PC-3 (cell line): ENCODE data around the gene YJU2. TPM values are rescaled to one million over a fixed set of nuclear protein-coding genes. Genes with fewer than 3 reads are reported as not detected.

Experiments
- ATAC-seq: fragments of 200-7000 bp; cut with Tn5 transposase; 2 replicates; pipeline ENCODE4 v1.9.1; 2020; ENCODE audit warnings: mild to moderate bottlenecking, moderate library complexity
- BruUV-seq: library from RNA; stranded (reverse); fragments of 400-500 nt; replicated peaks from 2 replicates; lab custom pipeline; 2021; lab: Mats Ljungman, UMichigan
- CTCF ChIA-PET: fragments of 300-600 bp; sonication (Branson Sonifier 250); formaldehyde crosslinking; loops from one replicate; lab custom pipeline; 2022; ENCODE audit warnings: antibody characterized with exemption; lab: Charles Lee
- POLR2A ChIA-PET: fragments of 300-600 bp; sonication (Branson Sonifier 250); formaldehyde crosslinking; loops from one replicate; lab custom pipeline; 2022; ENCODE audit warnings: antibody characterized with exemption; ENCODE audit not compliant: unreplicated experiment; lab: Charles Lee
- DNase-seq: peaks from one replicate; pipeline ENCODE4 v3.0.0-alpha.2; 2015
- H2AFZ ChIP-seq: fragments of 300-600 bp; sonication (generic); 2 replicates; pipeline ENCODE4 v1.6.0; 2016; ENCODE audit warnings: antibody characterized with exemption, low read length
- H3F3A ChIP-seq: fragments of 300-600 bp; sonication (generic); one replicate; pipeline ENCODE4 v1.6.0; 2017; ENCODE audit warnings: antibody characterized with exemption, low read length, control low read depth, mild to moderate bottlenecking; ENCODE audit not compliant: unreplicated experiment
- H3K27ac ChIP-seq: fragments of 300-600 bp; sonication (generic); 2 replicates; pipeline ENCODE4 v1.5.1; 2016; ENCODE audit warnings: mild to moderate bottlenecking, low read length
- H3K27me3 ChIP-seq: fragments of 300-600 bp; sonication (generic); 2 replicates; pipeline ENCODE4 v1.6.1; 2016; ENCODE audit warnings: low read length, mixed read lengths
- H3K36me3 ChIP-seq: fragments of 300-600 bp; sonication (generic); 2 replicates; pipeline ENCODE4 v1.6.1; 2016; ENCODE audit warnings: low read depth, mixed run types, low read length, mixed read lengths
- H3K4me1 ChIP-seq: fragments of 300-600 bp; sonication (generic); 2 replicates; pipeline ENCODE4 v1.5.1; 2016; ENCODE audit warnings: low read length; ENCODE audit not compliant: insufficient read depth
- H3K4me2 ChIP-seq: fragments of 300-600 bp; sonication (generic); 2 replicates; pipeline ENCODE4 v1.6.0; 2016; ENCODE audit warnings: low read length
- H3K4me3 ChIP-seq: fragments of 300-600 bp; sonication (generic); 2 replicates; pipeline ENCODE4 v1.5.1; 2016; ENCODE audit warnings: mild to moderate bottlenecking, low read length, mixed read lengths
- H3K79me2 ChIP-seq: fragments of 300-600 bp; sonication (generic); 2 replicates; pipeline ENCODE4 v1.6.1; 2017; ENCODE audit warnings: low read length, mixed read lengths
- H3K9ac ChIP-seq: fragments of 300-600 bp; sonication (generic); 2 replicates; pipeline ENCODE4 v1.6.0; 2016; ENCODE audit warnings: mild to moderate bottlenecking, low read length
- H3K9me2 ChIP-seq: fragments of 300-600 bp; sonication (generic); replicated peaks from 2 replicates; pipeline ENCODE4 v1.6.1; 2016; ENCODE audit warnings: mixed run types, low read length, mixed read lengths
- H3K9me3 ChIP-seq: fragments of 300-600 bp; sonication (generic); 2 replicates; pipeline ENCODE4 v1.6.1; 2016; ENCODE audit warnings: low read length, mixed read lengths
- H4K20me1 ChIP-seq: fragments of 300-600 bp; sonication (generic); 2 replicates; pipeline ENCODE4 v1.6.1; 2016; ENCODE audit warnings: low read length, mixed read lengths
- EZH2 ChIP-seq: fragments of 300-600 bp; sonication (generic); IDR thresholded peaks from one replicate; pipeline ENCODE4 v1.6.1; 2017; ENCODE audit warnings: antibody characterized with exemption, mild to moderate bottlenecking, low read length; ENCODE audit not compliant: unreplicated experiment
- EZH2phosphoT487 ChIP-seq: fragments of 300-600 bp; sonication (generic); IDR thresholded peaks from 2 replicates; pipeline ENCODE4 v1.6.1; 2018; ENCODE audit warnings: mild to moderate bottlenecking, antibody characterized with exemption, low read length, borderline replicate concordance
- intact Hi-C: fragments of 100-400 bp; cut with micrococcal nuclease; formaldehyde crosslinking; loops from 2 replicates; pipeline ENCODE4 v1.9.0; 2023
- total RNA-seq: library from RNA; depleted of rRNA; stranded (reverse); fragments of >200 nt; gene quantifications from 2 replicates; pipeline ENCODE4 v1.2.3, GENCODE V29; 2014
- TF ChIP-seq, protein P1 (sequence below): fragments of 300-600 bp; sonication (generic); conservative IDR thresholded peaks from 2 replicates; pipeline ENCODE4 v1.5.1; 2017; ENCODE audit warnings: antibody characterized with exemption, low read depth, mild to moderate bottlenecking, low read length

Gene YJU2
- total RNA-seq, 1 experiment from 2014 or later, result 33.1 TPM

DNA sequence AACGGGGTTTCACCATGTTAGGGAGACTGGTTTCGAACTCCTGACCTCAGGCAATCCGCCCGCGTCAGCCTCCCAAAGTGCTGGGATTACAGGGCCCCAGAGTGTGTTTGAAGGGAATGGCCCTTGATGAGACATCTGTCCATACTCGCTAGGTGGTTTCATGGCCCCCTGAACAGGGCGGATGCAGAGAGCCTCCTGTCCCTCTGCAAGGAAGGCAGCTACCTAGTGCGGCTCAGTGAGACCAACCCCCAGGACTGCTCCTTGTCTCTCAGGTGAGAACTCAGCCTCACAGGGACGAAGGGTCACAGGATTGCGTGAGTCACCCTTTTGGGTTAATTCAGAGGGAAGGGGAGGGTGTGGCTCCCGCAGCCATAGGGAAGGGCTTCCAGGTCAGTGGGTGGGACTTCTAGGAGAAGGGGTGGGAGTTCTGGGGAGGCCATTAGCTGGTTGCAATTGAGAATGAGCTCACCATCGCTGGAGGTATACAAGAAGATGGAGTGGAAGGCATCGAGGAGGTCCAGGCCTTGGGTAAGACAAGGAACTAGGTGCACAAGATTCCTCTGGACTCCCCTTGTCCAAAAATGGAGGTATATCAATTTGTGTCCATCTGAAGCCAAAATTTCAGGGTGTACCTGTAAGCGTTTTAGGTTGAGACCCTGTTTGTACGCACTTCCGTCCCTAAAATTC lies 41.4 kb downstream of the YJU2 start:
- Histone ChIP-seq H3K27me3 (no peaks in the 10 kb centered on the region), H3K9me3 (no peaks in the 10 kb centered on the region), H2AFZ (no peak overlapping the region), H3K9me2 (no peaks in the 10 kb centered on the region), H3K36me3 (no peaks in the 10 kb centered on the region), H3K27ac (no peak overlapping the region), H3K4me1 (no peaks in the 10 kb centered on the region), H3K79me2 (no peaks in the 10 kb centered on the region), H4K20me1 (no peaks in the 10 kb centered on the region), H3K4me3 (no peak overlapping the region), H3K4me2 (no peak overlapping the region), H3K9ac (no peak overlapping the region), H3F3A (no peaks in the 10 kb centered on the region)
- DNase-seq (peak; percentile 9), ATAC-seq (no peak)
- intact Hi-C loops, result no loop called here
- no TSS peak for BruUV-seq
- TF ChIP-seq EZH2phosphoT487 (no peak), EZH2 (no peak)
- TF ChIP-seq, protein P1, sequence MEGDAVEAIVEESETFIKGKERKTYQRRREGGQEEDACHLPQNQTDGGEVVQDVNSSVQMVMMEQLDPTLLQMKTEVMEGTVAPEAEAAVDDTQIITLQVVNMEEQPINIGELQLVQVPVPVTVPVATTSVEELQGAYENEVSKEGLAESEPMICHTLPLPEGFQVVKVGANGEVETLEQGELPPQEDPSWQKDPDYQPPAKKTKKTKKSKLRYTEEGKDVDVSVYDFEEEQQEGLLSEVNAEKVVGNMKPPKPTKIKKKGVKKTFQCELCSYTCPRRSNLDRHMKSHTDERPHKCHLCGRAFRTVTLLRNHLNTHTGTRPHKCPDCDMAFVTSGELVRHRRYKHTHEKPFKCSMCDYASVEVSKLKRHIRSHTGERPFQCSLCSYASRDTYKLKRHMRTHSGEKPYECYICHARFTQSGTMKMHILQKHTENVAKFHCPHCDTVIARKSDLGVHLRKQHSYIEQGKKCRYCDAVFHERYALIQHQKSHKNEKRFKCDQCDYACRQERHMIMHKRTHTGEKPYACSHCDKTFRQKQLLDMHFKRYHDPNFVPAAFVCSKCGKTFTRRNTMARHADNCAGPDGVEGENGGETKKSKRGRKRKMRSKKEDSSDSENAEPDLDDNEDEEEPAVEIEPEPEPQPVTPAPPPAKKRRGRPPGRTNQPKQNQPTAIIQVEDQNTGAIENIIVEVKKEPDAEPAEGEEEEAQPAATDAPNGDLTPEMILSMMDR, result no peak
- ChIA-PET POLR2A (no interaction called here), CTCF (no interaction called here)

DNA sequence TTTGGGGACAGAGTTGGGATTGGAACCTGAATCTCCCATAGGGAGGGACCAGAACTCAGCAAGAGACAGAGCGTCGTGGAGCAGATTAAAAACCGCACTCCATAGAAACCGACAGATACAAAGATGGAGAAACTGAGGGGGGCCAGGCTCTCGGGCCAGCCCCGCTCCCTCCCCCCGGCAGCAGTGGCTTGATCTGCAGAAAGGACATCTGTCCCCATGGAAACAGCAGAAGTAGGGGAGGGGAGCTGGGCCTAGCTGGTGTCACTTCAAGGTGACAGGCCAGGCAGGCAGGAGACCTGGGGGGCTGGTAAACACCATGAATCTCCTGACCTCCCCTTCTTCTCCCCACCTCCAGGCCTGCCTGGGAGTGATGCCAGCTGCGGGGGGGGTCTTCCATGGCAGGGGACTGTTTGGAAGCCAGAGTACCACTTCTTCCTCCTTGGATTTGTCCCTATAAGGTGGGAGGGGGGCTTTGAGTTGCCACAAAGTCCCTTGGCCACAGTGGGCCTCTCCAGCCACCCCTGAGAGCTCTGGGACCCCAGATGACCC lies 44.4 kb downstream of the YJU2 start:
- intact Hi-C loops, result no loop called here
- no peak for ATAC-seq
- Histone ChIP-seq H3K4me2 (no peak overlapping the region), H3K9ac (no peak overlapping the region), H3K27me3 (no peaks in the 10 kb centered on the region), H3K27ac (no peak overlapping the region), H3K4me1 (no peaks in the 10 kb centered on the region), H3K4me3 (no peak overlapping the region), H3K9me3 (no peaks in the 10 kb centered on the region), H3K9me2 (no peaks in the 10 kb centered on the region), H3F3A (no peaks in the 10 kb centered on the region), H4K20me1 (no peaks in the 10 kb centered on the region), H3K79me2 (no peaks in the 10 kb centered on the region), H3K36me3 (no peaks in the 10 kb centered on the region), H2AFZ (no peak overlapping the region)
- no TSS peak for BruUV-seq
- ChIA-PET POLR2A (no interaction called here), CTCF (no interaction called here)
- no peak for DNase-seq
- no peak for TF ChIP-seq EZH2phosphoT487
- TF ChIP-seq, protein P1, result no peak
- no peak for TF ChIP-seq EZH2

DNA sequence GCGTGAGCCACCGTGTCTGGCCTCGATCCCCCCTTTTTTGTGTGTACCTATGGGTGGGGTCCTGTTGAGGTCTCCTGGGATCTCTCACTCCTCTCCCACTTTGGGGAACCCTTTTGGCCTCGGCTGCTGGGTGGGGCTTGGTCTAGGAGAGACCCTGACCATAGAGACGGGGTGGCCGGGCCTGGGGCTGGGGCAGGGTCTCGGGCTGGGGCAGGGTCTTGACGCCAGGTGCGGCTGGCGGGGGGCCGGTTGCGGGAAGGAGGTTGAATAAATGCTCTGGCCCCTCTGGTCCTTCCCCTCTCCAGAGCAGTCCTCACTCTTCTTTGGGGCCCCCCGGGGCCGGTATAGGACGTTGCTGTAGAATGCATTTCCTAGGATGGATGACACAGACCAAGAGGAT lies 45.6 kb downstream of the YJU2 start:
- Histone ChIP-seq H2AFZ (no peak overlapping the region), H3K4me2 (no peak overlapping the region), H3K4me1 (no peaks in the 10 kb centered on the region), H4K20me1 (no peaks in the 10 kb centered on the region), H3K9me2 (no peaks in the 10 kb centered on the region), H3K79me2 (no peaks in the 10 kb centered on the region), H3F3A (no peaks in the 10 kb centered on the region), H3K36me3 (no peaks in the 10 kb centered on the region), H3K27ac (no peak overlapping the region), H3K4me3 (no peak overlapping the region), H3K9ac (no peak overlapping the region), H3K9me3 (no peaks in the 10 kb centered on the region), H3K27me3 (no peaks in the 10 kb centered on the region)
- intact Hi-C loops, result no loop called here
- no peak for DNase-seq
- BruUV-seq, result no TSS peak
- no peak for ATAC-seq
- POLR2A ChIA-PET, result no interaction called here
- TF ChIP-seq, protein P1, result no peak
- TF ChIP-seq EZH2phosphoT487, result no peak
- TF ChIP-seq EZH2, result no peak
- CTCF ChIA-PET, result no interaction called here
